GM19463 (cell line): ENCODE results near the gene PPP2R2C.

Experiments used
- ATAC-seq: cut with Tn5 transposase; IDR thresholded peaks from one replicate; pipeline ENCODE4 v1.9.1; 2021; ENCODE audit warnings: mild to moderate bottlenecking, moderate library complexity; ENCODE audit not compliant: unreplicated experiment

Gene PPP2R2C

DNA sequence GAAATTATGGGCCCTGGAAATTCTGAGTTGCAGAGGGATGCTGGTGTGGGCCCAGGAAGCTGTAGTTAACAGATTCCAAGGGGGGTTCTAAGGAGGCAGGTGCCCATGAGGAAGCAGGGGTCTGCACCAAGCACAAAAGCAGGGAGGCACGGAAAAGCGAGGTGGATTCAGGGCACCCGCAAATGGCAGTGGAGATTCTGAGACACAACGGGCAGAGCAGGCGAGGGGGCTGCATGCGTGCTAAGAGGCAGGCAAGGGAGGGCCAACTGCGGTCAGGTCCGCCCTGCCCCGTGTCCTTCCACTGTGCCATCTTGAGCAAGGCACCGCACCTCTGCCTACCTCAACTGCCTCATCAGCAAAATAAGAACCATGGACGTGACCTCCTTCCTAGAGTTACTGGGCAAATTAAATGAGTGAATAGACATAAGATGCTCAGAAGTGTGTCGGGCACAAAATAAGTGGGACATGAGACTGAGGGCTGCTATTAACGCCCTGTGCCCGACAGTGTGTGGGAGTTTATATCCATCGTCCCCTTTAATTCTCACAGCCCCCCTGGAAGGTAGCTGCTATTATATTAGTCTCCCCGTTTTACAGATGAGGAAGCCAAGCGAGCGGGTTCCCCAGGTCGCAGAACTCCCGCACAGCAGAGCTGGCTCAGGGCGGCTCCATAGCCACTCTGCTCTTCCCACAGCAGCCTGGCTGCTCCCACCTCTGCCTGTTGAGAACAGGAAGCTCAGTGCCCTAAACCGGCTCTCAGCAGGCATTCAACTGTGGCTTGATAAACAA is 67.6 kb downstream of the PPP2R2C start:
- ATAC-seq = no peak

DNA sequence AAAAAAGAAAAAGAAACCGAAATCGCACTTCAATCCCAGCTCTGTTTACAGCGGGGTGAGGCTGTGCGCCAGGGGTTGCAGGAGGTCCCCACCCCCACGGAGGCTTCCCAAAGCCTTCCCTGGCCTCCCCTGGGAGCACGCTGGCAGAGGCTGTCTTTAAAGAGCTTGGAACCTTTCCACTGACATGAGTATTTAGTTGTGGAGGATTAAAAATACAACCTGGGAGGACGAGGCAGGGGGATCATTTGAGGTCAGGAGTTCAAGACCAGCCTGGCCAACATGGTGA is 69.1 kb downstream of the PPP2R2C start:
- no peak for ATAC-seq

DNA sequence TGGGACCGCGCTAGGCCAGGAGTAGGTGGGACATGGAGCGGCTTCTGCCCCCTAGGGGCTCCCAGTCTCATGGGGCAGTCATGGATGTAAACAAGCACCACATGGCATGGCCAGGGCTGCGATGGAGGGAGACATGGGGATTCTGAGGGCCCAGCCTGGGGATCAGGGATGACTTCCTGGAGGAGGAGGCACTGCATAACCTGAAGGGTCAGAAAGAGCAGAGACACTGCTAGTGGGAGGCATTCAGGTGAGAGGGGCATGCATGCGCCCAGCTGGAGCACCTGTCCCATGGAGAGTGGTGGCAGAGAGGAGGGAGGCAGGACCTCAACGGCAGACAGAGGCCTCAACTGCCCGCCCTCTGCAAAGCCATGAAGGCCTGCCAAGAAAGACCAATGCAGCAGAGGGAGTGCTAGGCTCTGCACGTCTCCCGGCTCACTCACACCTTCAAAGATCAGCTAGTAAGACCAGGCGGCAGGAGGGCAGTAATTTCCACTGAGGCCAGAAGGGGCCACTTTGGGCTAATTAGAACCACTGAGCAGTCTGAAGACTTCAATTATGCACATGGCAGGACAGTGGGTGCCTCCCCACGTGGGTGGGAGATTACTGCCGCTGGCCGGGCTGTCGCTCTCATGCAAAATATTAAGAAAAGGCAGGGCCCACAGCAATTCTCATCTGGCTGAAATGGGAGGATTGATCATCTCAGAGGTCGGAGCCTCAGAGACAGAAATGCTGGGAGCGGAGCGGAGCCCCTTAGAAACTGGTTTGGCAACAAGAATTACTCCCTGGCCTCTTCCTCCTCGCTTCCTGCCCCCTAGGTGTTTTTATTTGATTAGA is 69.6 kb downstream of the PPP2R2C start:
- ATAC-seq = no peak

GRCh38 chr4:6401797-6402196 is 70.6 kb downstream of the PPP2R2C start:
- no peak for ATAC-seq

DNA sequence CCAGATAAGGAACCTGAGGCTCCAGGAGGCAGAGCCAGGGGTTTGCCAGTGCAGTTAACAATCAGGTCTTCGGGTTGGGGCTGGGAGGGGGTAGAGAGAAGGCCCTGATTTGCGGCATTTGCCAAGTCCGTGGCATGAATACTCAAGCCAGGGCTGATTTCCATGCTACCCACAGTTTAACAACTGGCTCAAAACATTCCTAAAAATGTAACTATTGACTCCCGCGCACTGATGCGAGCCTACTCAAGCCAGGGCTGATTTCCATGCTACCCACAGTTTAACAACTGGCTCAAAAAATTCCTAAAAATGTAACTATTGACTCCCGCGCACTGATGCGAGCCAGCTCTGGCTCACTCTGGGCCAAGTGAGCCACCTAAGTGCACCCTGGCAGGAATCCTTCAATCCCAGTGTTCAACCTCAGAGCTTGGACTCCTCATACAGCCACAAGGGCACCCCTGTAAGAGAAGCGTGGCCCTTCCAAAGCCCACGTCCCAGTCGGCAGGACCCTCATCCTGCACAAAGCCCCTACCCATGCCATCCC is 75.6 kb downstream of the PPP2R2C start:
- ATAC-seq = no peak

DNA sequence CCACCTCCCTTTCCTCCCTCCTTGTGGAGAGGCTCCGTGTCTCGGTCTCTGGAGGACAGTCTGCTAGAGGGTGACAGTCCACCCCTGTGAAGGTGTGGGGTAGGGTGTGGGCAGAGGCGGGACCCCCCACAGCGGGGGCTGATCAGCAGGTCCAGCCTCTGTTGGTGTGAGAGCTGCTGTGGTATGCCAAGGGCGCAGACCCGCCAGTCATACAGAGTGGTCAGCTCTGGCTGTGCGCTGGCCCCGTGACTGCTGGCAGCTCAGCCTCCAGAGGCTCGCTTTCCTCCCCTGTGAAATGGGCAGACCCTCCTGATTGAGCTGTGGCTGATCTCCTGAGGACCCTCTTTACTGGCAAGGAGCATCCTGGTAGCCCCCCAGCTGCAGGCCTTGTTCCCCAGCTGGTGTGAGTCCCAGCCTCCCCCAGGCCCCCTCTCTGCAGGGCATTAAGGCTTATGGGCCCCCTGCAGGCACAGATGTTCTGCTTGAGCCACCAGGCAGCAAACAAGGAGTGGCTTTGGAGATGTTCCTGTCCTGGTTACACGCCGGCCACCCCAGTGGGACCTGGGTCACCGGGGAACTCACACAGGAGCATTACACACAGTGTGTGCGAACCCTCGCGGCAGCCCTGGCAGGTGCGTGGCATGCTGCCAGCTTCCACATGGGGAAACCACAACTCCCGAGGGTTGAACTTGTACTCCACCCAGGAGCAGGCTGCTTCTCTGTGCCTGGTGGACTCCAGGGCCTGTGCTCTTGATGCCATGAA is 76.8 kb downstream of the PPP2R2C start:
- no peak for ATAC-seq

DNA sequence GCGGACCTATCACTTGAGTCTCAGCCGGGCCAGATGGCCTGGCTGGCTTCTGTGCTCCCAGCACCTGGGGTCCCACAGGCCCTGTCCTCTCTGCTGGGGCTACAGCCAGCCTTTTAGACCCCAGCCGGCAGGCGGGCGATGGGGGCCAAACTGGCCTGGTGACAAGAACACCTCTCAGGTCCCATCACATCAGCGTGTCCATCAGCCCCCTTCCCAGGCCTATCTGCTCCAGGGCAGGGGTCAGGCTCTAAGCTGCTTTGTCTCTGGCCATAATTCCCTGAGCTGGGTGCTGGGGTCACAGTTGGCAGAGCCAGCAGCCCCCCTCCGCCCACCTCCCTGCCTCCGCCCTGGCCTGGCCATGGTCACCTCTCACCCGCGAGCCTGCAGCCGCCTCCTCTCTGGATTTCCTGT is 77.7 kb downstream of the PPP2R2C start:
- no peak for ATAC-seq

- no peak for ATAC-seq
Measured at GRCh38 chr4:6393544-6394475, 78.6 kb downstream of the PPP2R2C start.

GRCh38 chr4:6393066-6393465 is 79.3 kb downstream of the PPP2R2C start:
- ATAC-seq = no peak

- ATAC-seq = no peak
Measured at GRCh38 chr4:6392407-6392806, 80.0 kb downstream of the PPP2R2C start.

DNA sequence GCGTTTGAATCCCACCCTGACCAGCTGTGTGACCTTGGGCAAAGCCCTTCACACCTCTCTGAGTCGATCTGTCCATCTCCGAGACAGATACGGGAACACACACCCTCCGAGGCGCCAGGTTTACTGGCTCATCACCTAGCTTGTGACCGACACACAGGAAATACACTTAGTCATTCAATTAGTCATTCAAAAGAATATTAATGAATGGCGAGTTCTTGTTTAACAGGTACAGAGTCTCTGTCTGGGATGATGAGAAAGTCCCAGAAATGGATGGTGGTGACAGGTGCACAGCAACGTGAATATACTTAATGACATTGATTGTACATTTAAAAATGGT is 80.6 kb downstream of the PPP2R2C start:
- ATAC-seq = no peak

GRCh38 chr4:6391186-6391851 is 81.1 kb downstream of the PPP2R2C start:
- no peak for ATAC-seq

GRCh38 chr4:6390356-6390755 is 82.1 kb downstream of the PPP2R2C start:
- no peak for ATAC-seq

GRCh38 chr4:6389142-6389825 is 83.1 kb downstream of the PPP2R2C start:
- ATAC-seq = no peak

DNA sequence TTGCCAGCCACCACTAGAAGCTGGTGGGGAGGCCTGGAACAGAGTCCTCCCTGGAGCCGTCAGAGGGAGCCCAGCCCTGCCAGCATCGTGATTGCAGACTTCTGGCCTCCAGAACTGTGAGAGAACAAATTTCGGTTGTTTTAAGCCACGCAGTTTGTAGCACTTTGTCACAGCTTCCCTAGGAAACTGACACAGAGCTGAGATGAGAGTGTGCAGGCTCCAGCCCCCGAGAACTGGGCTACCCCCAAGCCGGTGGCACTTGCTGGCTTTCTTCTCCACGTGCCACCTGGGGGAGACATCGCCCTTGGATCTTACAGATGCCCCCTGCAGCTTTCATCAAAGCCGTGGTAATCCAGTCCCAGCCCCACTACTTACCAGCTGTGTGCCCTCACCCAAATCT is 83.7 kb downstream of the PPP2R2C start:
- no peak for ATAC-seq

- no peak for ATAC-seq
Measured at GRCh38 chr4:6387946-6388345, 84.5 kb downstream of the PPP2R2C start.

DNA sequence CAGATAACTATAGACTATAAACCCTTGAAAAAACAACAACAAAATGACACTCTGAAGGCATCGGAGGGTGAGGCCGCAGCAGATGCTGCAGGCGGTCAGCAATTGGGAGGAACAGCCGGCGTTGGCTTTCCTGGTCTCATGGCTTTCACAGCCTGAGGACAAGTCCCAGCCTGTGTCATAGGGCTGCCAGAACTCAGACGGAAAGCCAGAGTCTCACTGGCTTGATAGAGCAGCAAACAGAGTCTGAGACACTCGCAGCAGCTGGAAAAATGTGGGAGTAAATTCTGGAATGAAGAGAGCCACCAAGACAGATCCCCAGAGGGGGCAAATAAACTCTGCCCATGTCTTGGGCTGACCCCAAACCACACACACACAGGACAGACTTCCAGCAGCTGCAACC is 86.3 kb downstream of the PPP2R2C start:
- ATAC-seq = no peak

- ATAC-seq = no peak
Measured at GRCh38 chr4:6385288-6385687, 87.1 kb downstream of the PPP2R2C start.

GRCh38 chr4:6384541-6384940 is 87.9 kb downstream of the PPP2R2C start:
- ATAC-seq = no peak
